ENCODE measurements around the gene RCAN2.

- TF ChIP-seq CTCF (IDR thresholded peaks at IDR 0.05 in 8 of 11, conservative IDR thresholded peaks at IDR 0.05 in 3 of 11) = no peak
- no peak for TF ChIP-seq POLR2AphosphoS5 (IDR thresholded peaks at IDR 0.05)
- TF ChIP-seq POLR2A (IDR thresholded peaks at IDR 0.05) = no peak
Observed at GRCh38 chr6:46190889-46191288, 300.4 kb downstream of the RCAN2 start.
